Right ventricle myocardium inferior (tissue), 1 donor: ENCODE data around the gene RFX4. TPM values are rescaled to one million over a fixed set of nuclear protein-coding genes. Genes with fewer than 3 reads are reported as not detected.

Source experiments
- ATAC-seq: fragments of 200-7000 bp; cut with Tn5 transposase; one replicate; pipeline ENCODE4 v1.9.1; 2020; ENCODE audit warnings: mild to moderate bottlenecking, moderate library complexity
- DNase-seq: peaks from one replicate; pipeline ENCODE4 v3.0.0; 2021; ENCODE audit errors: missing footprints
- intact Hi-C: fragments of 100-400 bp; cut with DNase I; formaldehyde crosslinking; loops from one replicate; pipeline ENCODE4 v1.11.0; 2022
- long read RNA-seq: library from polyadenylated mRNA; unstranded; transcript quantifications from one replicate; pipeline ENCODE4 v2.0.0, GENCODE V29; 2021
- total RNA-seq: library from RNA; stranded (reverse); fragmentation: NEBNext Ultra II Directional; extraction: Animal tissue kit (Norgen Biotek cat#: 25700); gene quantifications from one replicate; pipeline ENCODE4 v1.2.1, GENCODE V29; 2021
- donor health status: DM: no; HTN: yes; CAD: no; lungs with severe emphysema.

Gene RFX4
- total RNA-seq = not detected
- long read RNA-seq = 0 reads

DNA sequence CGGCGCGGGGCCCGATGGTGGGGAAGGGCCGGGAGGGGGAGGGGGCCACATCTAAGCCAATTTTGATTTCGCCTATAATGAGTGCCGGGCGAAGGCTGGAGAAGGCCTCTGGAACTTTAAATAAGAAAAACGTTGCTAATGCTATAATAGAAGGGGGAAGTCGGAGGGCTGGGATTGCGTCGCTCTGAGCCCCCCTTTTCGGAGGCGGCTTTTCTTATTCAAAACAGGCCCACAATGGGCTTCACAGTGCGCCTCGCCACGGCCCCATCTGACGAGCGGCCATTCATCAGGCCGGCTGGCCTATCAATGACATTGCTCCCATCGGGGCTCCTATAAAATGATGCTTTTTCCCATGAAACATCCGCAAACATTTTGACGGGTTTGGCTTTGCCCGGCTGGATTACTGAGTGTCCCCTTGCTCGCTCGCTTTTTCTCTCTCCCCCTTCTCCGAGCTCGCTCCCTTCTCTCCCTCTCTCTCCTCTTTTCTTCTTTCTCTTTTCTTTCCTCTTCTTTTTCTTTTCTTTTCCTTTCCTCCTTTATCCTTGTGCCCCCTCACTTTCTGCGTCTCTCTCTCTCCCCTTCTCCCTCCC is at the start of gene RFX4:
Gene RFX4 (plus strand): TSS at position 364 of the 590 bp plus-strand sequence. CDS start 317 bp downstream, outside the sequence.
- intact Hi-C loops = no loop called here
- DNase-seq = no peak
- no peak for ATAC-seq

DNA sequence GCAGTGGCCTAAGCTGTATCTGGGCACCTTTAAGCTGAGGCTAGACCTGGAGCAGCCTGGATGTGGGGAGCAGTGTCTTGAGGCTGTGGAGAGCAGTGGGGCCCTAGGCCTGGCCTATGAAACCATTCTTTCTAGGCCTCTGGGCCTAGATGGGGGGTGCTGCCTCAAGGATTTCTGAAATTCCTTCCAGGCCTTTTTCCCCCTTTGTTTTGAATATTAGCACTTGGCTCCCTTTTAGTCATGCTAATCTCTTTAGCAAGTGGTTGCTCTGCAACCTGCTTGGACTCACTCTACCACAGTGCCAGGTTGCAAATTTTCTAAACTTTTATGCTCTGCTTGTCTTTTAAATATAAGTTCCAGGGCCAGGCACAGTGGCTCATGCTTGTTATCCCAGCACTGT is 41.6 kb upstream of the RFX4 start:
- DNase-seq = no peak
- no peak for ATAC-seq

DNA sequence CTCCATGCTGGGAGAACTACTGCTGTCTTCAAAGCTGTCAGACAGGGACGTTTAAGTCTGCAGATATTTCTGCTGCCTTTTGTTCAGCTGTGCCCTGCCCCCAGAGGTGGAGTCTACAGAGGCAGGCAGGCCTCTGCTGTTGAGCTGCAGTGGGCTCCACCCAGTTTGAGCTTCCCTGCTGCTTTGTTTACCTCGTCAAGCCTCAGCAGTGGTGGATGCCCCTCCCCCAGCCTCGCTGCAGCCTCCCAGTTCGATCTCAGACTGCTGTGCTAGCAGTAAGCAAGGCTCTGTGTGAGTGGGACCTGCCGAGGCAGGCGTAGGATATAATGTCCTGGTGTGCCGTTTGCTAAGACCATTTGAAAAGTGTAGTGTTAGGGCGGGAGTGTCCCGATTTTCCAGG is 31.4 kb upstream of the RFX4 start:
- intact Hi-C loops = no loop called here
- no peak for ATAC-seq
- DNase-seq = no peak

More for the DNA sequence above, 41.6 kb upstream of the RFX4 start:
- intact Hi-C loops = no loop called here

DNA sequence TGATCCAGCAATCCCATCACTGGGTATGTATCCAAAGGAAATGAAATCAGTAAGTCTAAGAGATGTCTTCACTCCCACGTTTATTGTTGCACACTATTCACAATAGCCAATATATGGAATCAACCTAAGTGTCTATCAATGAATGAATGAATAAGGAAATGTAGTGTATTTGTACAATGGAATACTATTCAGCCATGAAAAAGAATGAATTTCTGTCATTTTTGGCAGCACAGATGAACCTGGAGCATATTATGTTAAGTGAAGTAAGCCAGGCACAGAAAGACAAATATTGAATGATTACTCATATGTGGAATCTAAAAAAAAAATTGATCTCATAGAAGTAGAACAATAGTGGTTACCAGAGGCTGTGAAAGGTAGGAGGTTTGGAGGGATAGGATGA is 30.6 kb upstream of the RFX4 start:
- ATAC-seq (no peak), DNase-seq (no peak)
- intact Hi-C loops = no loop called here

DNA sequence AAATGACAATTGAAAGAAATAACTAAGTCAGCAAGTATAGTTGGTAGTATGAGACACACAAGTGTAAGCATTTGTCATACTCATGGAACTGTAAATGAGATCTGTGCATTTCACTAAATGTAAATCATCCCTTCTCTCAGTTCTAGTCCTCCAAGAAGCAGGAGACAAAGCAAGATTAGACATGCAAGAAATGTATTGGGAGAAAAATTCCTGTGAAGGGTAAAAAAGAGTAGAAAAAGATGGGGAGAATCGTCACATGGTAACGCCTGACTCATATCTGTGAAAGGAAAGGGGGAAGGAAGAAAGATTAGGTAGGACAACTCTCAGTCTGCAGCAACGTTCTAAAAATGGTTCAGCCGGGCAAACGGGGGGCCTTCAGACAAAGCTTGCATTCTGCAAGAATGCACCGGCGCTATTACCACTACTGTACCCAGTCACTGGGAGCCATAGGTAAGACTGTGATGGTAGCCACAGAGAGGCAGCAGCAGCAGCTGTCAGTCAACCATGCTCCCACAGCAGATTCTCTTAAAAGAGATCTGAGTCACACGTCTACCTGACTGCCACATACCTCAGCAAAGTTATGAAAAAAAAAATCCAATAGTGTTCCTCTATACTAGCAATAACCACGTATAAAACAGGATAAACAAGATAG is 18.0 kb upstream of the RFX4 start:
- intact Hi-C loops = no loop called here
- DNase-seq (no peak), ATAC-seq (no peak)

DNA sequence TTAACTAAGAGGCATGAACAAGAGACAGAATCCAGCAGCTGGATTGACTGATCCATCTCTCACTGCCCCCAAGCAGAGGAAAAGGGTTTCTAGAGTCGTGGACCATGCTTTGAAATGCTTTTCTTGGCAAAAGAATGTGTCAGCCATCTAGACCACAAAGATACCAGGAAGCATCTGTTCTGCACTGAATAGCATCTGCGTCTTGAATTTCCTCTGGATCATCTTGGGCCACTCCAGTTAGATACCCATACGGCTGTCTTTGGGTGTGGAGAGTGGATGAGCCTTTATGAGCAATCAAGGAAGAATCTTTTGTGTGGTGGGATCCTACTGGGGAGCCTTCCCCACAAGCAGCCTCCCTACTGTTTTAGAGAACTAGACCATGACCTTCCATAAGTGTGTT is 16.0 kb upstream of the RFX4 start:
- intact Hi-C loops = no loop called here
- DNase-seq (no peak), ATAC-seq (no peak)

DNA sequence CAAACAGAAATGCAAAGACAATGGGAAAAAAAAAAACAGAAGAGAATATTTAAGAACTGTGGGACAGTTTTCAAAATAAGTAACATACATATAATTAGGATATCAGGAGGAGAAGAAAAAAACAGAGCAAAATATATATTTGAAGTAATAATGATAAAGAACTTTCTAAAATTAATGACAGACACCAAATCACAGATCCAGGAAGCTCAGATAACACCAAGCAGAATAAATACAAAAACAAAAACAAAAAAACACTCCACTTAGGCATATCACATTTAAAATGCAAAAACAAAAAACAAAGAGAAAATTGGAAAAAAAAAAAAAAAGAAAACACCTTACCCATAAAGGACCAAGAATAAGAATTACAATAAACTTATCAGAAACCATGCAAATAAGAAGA is 9.6 kb upstream of the RFX4 start:
- intact Hi-C loops = no loop called here
- DNase-seq = no peak
- ATAC-seq = no peak

DNA sequence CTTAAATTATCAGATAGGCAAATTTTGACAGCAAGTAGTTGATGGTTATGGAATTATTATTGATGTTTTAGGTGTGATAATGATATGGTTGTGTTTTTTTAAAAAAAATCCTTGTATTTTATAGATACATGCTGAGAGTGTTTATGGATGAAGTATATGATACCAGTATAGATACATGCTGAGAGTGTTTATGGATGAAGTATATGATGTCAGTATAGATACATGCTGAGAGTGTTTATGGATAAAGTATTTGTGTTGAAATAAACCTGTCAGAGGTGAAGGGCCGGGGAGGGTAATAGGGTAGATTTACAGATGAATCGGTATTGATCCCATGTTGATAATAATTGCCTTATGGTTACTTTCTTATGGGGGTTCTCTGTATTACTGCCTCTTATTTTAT is 6.0 kb upstream of the RFX4 start:
- intact Hi-C loops = no loop called here
- no peak for DNase-seq
- no peak for ATAC-seq

DNA sequence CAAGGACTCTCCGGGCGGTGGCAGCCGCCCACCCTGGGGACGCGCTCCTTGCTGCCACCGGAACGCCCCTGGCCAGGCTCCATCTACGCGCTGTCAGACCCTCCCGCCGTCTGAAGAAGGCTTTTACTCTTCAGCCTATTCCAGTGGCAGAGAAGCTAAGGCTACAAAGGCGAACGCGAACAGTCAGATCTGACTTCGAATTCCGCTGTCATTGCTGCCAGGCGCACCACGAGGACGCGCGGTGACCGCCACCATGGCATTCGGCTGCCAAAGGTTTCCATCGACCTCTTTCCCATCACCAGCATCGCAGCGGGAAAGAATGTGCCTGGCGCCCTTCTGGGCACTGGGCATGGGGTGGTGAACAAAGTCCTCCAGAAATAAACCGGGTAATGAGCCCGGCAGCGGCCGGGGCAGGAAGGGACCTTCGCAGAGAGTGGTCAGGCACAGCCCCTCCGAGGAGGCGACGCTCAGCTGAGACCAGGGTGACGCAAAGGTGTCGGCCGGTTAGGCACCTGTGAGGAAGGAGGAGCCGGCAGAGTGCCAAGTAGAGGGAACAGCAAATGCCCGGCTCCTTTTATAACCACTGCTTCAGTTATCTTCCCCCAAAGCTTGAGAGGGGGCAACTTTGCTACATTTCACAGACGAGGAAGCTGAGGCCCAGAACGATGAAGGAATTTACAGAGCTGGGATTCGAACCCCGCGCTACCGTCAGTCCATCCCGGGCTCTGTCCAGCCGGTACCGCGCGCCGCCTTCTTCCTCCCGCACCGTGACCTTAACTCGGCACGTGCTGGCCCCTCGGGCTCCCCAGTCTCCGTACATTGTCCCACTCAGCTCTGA is 1.9 kb upstream of the RFX4 start:
- ATAC-seq (no peak), DNase-seq (no peak)
- intact Hi-C loops = no loop called here

DNA sequence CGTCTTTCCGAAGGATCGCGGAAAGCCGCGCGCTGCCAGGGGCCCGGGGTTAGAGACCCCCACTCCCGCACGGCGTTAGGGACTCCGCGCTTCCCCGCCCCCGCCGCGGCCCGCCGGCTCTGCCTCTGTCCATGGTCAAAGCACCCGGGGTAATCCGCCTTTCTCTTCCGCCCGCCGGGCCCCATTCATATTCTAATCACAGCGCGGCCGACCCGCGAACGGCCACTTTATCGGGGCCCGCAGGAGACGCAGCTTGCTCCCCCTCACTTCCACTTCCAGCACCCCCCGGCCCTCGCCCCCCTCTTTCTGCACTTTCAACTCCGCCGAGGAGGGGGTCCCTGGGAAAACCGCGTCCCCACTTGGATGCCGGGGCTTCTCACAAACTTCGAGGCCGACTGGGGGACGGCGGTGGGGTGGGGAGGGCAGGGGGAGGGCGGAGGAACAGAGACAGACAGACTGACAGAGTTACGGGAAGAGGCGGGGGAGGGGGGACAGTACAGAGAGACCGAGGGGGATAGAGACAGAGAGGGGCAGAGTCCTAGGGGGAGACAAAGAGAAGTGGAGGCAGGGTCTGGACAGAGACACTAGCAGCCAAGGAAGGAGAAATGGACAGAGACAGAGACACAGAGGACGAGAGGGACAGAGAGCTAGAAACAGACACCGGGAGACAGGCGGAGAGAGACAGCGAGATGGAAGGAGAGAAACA is 1.1 kb upstream of the RFX4 start:
- intact Hi-C loops = no loop called here
- DNase-seq (no peak), ATAC-seq (no peak)

DNA sequence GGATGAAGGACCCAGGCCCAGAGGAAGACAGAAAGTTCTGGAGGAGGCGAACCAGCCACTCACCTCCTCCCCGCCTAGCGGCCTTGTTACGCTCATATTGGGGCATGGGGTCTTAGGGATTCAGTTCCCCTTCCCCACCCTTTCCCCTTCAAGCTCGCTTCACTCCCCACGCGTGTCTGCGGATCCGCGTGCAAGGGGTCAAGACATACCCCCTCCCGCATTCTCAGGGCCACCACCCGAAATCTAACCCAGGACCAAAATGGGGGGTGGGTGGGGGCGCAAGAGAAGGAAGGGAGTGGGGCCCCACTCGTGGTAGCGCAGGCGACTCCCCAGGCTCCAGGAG is 584 bp upstream of the RFX4 start:
- intact Hi-C loops = no loop called here

DNA sequence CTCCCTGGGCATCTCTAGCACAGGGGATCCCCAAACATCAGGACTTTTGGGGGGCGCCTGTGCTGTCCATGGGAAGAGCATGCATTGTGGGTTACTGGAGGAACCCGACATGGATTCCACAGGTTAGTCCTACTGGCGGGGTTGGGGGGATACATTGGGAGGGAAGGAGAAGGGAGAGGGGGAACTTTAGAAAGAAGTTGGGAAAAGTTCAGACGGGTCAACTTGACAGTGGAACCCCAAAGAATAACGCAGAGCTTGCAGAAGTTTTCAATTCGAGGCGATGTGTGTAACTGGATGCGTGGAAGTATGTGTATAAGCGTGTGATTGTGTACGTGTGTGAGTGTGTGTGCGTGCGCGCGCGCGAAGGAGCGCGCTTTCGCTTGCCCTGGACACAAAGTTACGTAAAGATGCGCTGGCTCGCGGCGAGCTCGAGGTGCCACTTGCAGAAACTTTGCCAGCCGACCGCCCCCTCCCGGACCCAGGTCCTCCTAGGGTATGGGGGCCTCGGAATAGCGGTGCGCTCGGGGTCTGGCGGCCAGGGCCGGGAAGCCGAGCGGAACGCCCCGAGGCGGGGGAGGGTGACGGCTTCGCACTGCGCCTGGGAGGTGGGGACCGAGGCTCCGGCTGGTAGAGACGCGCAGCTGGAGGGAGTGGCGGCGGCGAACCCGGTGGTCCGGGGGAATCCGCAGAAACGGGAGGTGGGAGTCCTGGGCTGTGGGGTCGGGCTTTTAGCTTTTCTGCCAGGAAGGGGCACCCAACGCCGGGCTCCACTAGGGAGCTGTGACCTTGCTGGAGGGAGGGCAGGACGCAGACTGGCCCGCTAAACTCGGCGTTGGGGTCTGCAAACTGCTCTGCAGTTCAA is 669 bp downstream of the RFX4 start:
- intact Hi-C loops = no loop called here
- ATAC-seq (no peak), DNase-seq (no peak)

More for the DNA sequence above, 584 bp upstream of the RFX4 start:
- ATAC-seq = no peak
- no peak for DNase-seq

DNA sequence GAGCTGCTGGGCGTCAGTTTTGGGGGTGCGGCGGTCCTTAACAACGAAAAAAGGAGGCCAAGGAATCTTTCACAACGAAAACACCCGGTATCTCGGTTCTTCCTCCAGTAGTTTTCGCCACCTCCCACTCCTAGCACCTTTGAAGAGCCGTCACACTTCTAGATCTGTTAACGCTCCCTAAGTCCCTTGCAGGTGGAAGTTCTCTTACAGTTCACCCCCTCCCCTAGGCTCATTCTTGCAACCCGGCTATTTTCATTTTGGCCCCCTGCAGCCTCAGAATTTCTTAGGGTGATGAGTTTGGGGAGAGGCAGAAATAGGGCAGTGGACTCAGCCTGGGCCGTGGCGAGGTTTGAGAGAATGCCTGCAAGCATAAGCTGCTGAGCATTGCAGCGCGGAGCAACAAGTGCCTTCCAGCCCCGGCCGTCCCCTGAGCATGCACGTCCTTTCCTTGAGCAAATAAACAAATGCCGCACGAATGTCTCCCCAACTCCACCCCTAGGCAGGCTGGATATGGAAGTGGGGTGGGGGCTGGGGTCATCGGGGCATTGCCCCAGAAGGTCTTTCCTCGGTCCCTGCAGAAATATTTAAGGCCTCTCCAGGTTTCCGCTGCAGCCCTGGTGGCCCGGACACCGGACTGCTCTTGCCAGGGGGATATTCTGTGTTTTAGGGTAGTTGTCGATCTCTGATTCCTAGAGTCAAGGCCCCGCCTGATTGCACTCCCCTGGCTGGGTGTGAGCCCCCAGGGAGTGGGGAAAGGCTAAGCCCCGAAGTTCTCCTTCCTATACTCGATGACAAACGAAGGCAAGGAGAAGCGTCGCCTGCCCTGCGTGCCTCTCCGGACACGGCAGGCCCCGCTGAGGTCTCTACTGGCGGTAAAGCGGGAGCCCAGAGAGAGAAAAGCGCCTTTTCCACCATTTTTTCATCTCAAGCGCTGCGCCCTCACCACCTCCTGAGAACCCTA is 1.6 kb downstream of the RFX4 start:
- ATAC-seq (no peak), DNase-seq (no peak)
- intact Hi-C loops = no loop called here

DNA sequence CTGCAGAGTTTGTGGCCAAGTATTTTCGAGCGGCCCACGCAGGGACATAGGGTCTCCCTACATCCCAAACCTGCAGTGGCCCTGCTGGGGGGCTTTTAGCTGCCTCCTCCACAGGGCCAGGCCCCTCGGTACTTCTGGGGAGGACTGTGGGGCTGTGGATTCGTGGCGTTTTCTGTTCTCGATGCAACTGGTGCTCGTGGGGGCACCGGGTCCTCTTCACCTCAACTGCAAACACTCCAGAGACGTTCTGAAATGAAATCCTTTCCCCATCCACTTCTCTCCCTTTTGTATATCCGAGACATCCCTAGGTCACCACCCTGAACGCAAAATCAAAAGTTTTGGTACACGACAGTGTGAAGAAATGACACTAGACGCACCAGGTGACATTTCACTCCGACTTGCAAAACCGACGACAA is 2.3 kb downstream of the RFX4 start:
- DNase-seq (no peak), ATAC-seq (no peak)
- intact Hi-C loops = no loop called here

DNA sequence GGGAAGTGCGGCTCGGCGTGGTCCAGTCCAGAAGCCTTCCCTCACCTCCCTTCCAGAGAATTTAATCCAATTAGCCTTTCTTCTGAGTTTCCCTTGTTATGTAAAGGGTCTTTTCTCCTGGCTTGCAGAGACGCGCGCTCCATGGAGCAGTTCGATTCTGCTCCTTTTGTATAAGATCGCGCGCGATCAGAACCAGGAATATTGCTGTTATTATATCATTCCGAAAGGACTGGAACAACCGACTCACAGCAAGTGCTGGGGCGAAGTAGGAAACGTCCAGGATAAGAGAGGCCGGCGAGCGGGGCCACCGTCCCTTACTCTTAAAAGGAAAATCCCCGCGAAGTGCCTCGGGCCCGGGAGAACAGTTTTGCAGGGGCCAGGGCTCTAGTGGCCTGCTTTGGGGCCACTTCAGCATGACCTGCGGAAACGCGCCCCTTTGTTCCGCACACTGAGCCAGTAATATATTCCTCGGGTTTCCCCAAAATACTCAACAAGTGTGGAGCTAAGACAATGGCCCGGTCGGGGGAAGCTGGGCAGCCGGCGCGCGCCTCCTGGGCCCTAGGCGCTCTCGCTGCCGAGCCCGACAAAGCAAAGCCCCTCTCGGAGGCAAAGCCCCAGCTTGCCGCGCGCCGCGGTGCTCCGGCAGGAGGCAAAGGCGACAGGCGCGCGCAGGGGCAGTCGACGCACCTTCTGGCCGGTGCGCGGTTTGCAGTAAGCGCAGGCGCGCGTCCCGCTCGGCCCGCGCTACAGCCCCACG is 2.9 kb downstream of the RFX4 start:
- intact Hi-C loops = no loop called here

DNA sequence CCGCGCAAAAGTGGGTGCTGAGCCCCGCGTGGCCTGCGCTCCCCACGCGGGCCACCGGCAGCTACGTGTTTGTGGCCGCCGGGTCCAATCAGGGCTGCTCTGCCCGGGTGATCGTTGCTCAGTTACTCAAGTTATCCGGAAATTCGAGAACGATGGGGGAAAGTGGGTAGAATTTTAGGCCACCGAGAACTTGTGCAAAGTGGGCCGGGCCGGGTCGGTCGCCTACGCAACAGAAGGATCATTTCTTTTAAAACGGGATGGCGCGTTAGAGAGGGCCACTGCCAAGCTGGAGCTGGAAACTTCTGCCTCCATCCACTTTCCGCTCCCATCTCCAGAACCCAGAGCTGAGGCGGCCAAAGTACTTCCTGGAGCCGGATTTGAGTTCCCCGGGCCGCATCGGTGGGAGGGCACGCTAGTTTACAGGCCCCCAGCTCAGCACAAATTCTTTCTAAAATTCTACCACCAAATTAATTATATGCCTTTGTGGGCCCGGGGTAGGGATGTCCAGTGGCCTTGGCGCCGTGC is 3.5 kb downstream of the RFX4 start:
- ATAC-seq (no peak), DNase-seq (no peak)
- intact Hi-C loops = no loop called here

More for the DNA sequence above, 2.9 kb downstream of the RFX4 start:
- no peak for DNase-seq
- ATAC-seq = no peak
